Activated CD4-positive, CD25-positive, alpha-beta regulatory T cell treated with anti-CD3 and anti-CD28 coated beads, Interleukin-2, amount 50 U/mL, for 16 hours (primary cell): ENCODE measurements around the gene HPS4.
"Not testable (repeated sequence)": the region's sequence is repeated elsewhere in the genome, so short reads cannot be mapped to it uniquely, and the experiment has no call there.

Source experiments
- DNase-seq: peaks from one replicate; pipeline ENCODE4 v3.0.0-alpha.2; 2020; ENCODE audit warnings: low read depth, low spot score

Gene HPS4

DNA sequence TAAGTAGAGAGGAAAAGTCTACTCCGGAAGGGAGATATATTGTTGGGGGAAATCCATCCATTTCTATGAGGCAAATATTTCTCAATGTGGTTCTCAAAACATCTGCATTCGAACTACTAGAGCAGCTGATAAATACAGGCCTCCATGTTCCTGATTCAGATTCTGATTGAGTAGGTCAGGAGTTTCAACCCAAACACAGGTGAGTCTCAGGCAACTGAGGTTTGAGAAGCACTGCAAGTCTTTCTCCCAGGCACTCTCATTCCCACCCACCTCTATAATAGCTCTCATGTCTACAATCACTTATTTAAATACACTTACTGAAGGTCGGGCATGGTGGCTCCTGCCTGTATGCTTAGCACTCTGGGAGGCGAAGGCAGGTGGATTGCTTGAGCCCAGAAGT is 69.2 kb downstream of the HPS4 start:
- no peak for DNase-seq

DNA sequence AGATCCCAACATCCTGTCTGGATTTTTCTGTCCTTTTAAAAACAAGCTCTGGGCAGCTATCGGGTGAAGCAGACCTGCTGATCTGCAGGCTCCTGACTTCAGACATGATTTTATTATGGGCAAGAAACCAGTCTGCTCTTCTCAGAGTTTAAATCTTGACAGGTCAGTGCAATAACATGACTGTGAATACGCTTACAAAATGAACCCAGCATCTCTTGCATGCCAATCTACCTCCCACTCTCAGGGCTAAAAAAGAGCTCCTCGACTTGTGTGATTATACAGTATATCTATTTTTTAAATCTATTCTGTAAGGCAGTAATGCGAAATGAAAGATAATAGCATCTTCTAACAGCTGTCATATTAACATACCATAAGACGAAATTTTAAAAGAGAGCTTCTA is 73.2 kb downstream of the HPS4 start:
- no peak for DNase-seq

DNA sequence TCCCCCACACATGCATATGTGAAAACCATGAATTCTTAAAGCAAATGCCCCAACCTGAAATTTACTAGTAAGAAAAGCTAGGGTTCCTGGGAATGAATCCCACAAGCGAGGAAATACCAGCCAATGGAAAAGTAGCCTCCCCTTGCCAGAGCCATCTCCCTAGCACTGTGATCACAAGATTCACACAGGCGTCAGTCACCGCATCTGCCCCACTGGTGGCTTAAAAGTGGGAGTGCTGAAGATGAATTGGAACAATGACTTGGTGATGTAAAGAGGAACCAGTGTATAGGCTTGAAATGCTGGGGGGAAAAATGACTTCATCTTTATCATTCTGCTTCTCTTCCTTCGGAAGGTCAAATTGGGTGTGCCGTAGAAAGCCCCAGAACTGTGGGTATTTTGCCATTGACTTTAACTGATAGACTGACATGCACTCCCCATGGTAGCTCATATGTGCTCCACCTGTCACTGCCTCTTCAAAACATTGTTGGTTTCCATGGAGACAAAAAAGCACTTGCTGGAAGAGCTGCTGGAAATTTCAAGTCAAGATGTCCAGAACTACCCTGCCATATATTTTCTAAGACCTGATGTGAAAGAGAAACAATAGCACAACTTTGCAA is 73.8 kb downstream of the HPS4 start:
- no peak for DNase-seq

DNA sequence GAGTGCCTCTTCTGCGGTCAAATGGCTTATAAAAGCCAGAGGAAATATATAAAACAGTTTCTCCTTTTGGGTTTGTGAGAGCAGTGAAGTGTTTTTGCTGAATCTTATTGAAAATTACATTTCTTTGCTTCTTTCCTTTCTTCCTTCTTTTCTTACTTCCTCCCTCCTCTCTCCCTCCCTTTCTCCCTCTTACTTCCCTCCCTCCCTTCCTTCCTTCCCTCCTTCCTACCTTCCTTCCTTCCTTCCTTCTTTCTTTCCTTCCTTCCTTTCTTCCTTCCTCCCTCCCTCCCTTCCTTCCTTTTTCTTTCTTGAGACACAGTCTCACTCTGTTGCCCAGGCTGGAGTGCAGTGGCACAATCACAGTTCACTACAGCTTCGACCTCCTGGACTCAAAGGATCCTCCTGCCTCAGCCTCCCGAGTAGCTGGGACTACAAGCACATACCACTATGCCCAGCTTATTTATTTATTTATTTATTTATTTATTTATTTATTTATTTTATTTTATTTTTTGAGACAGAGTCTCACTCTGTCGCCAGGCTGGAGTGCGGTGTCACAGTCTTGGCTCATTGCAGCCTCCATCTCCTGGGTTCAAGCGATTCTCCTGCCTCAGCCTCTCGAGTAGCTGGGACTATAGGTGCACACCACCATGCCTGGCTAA is 74.9 kb downstream of the HPS4 start:
- DNase-seq = not testable (repeated sequence)

DNA sequence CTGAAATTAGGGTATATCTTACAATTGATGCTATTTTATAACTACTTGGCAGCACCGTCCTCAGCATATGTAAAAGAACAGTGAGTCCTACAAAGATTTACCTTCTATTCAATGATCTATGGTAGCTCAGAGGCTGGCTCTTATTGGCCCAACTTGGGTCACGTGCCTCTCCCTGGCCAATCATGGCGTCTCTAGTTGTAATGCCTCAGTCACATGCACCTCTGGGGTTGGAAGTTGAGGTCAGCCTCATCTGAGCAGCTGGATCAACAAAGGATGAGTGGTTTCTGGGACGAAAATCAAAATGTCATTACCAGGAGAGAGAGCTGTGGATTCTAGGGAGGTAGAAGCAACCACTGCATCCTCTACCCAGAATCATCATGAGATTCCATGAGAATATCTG is 77.5 kb downstream of the HPS4 start:
- DNase-seq = no peak

DNA sequence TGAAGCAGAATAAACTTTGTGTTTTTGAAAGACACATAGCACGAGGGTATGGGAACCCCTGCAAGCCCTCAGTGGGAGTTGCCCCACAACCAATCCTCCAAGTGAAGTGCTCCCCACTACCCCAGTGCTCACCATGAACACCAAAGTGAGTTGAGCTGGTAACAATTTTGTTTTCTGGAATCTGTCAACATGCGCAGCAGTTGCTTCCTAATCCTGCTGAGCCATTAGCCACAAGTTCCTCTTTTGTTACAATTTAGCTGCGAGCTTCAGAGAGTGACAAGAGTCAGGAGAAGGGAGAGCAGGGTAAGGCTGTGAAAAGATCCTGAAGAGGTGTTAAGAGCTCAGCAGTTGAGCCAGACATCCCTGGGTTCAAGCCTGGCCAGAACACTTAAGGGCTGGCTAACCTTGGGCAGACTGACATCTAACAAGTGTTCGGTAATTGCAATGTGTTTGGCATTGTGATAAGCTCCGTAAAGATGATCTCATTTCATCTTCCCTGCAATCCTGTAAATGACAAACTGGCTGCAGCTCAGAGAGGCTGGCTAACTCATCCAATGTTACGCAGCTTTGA is 78.6 kb downstream of the HPS4 start:
- DNase-seq = no peak

DNA sequence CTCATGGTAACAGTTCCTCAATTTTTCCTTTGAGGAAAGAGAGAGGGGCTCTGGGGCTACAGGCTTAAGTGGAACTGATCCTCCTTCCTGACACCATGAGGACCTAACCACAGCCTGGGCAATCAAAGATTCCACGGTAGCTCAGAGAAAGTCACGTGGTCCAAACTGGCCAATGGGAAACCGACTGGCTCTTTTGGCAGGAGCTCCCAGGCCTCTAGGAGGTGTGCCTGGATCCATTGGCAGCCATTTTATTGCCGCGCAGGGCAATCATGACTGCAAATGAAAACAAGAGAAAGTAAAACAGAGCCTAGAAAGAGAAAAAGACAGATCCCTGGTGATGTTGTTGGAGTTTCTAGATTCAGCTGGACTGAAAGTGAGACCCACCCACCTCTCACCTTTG is 81.9 kb downstream of the HPS4 start:
- no peak for DNase-seq
